ENCODE measurements around the gene PSMA7.
"Not testable (repeated sequence)": the region's sequence is repeated elsewhere in the genome, so short reads cannot be mapped to it uniquely, and the experiment has no call there.

The PSMA7 gene

DNA sequence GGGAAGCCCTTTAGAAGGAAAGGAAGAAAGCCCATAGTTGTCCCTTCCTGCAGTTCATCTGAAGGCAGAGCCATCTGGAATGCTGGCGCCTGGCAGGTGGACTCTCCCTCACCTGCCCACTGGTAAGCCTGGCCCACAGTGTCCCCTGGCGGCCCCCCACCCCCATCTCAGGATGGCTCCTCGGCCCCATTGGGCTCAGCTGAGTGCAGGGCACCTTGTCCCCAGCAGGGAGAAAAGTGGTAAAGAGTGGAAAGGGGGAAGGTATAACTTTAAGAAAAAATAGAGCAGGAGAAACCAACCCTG is 13.0 kb upstream of the PSMA7 start:
- in situ Hi-C loops (cut with MboI; ENCODE audit: low sequenced_read_pairs) = no loop called here

GRCh38 chr20:62155428-62156253 is 12.4 kb upstream of the PSMA7 start:
- in situ Hi-C loops (cut with MboI; ENCODE audit: low sequenced_read_pairs) = no loop called here

DNA sequence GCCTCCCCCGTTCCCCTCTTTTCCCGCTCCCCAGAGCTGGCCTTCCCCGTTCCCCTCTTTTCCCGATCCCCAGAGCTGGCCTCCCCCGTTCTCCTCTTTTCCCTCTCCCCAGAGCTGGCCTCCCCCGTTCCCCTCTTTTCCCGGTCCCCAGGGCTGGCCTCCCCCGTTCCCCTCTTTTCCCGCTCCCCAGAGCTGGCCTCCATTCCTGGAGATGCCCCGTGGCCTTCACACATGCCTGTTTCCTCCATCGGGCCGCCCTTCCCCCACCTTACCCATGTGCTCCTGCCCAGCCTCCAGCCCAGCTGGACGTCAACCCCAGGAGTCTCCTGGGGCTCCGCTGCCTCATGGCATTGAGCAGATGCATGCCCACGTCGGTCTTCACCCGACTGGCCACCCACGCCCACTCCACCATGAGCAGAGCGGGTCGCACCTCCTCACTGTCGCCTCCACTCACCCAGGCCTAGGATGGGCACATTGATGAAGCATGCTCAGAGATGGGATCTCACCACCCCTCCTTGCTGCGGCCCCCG is 8.7 kb upstream of the PSMA7 start:
- in situ Hi-C loops (cut with MboI; ENCODE audit: low sequenced_read_pairs) = no loop called here

GRCh38 chr20:62151225-62151624 is 8.0 kb upstream of the PSMA7 start:
- in situ Hi-C loops (cut with MboI; ENCODE audit: low sequenced_read_pairs) = no loop called here

GRCh38 chr20:62150310-62150575 is 7.0 kb upstream of the PSMA7 start:
- in situ Hi-C loops (cut with MboI; ENCODE audit: low sequenced_read_pairs) = no loop called here

DNA sequence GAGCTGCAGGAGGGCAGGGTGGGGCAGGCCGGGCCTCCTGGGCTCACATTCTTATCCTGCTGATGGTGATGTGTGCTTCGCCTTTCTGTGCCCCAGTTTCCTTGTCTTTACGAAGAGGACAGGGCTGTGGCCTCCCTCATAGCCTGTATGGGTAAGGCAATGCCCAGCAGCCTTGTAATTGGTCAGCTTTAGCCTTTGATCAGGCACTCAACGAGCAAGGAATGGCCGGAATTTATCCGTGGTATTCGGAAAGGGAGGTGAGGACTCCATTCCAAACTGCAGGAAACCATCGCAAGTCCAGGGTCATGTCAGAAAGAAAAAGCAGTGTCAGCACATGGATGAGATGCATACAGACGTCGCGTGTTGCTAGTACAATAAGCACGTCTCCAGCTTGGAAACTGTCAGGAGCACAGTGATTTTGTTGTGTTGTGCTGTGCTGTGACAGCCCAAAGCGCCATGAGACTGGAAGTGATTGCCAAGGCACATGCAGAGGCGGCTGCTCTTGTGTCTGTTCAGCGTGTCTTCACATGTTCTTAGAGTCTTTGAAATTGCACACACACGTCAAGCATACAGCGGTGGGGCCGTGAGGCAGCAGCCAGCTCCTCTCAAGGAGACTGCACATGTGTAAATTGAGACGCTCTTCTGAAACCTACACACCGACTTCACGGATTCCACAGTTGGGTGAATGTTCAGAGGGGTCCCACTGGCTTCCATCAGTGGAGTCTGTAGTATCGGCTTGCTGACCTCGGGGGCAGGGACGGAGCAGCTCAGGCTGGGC is 6.5 kb upstream of the PSMA7 start:
- in situ Hi-C loops (cut with MboI; ENCODE audit: low sequenced_read_pairs) = no loop called here

DNA sequence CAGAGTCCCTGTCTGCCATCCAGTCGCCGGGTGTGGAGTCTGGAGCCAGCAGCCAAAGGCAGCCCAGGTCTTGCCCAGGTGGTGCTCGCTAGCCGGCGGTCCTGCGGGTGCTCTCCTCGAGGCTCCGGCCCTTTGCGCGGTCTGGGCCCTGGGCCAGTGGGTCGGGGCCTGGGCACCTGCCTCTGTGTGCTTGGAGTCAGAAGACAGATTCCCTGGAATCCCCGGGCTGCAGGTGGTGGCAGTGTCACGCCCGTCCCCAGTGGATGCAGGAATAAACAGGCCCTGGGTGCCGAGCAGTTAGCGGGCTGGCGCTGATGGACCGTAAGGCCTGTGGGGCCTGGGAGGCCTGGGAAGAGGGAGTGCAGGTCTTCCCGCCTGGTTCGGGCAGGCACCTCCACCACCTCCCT is 5.7 kb upstream of the PSMA7 start:
- in situ Hi-C loops (cut with MboI; ENCODE audit: low sequenced_read_pairs) = no loop called here

- in situ Hi-C loops (cut with MboI; ENCODE audit: low sequenced_read_pairs) = not testable (repeated sequence)
Measured at GRCh38 chr20:62148383-62148782, 5.2 kb upstream of the PSMA7 start.

- in situ Hi-C loops (cut with MboI; ENCODE audit: low sequenced_read_pairs) = no loop called here
Measured at GRCh38 chr20:62147528-62147927, 4.3 kb upstream of the PSMA7 start.

- in situ Hi-C loops (cut with MboI; ENCODE audit: low sequenced_read_pairs) = no loop called here
Measured at GRCh38 chr20:62147125-62147524, 3.9 kb upstream of the PSMA7 start.

GRCh38 chr20:62146019-62146755 is 3.0 kb upstream of the PSMA7 start:
- in situ Hi-C loops (cut with MboI; ENCODE audit: low sequenced_read_pairs) = no loop called here

- in situ Hi-C loops (cut with MboI; ENCODE audit: low sequenced_read_pairs) = no loop called here
Measured at GRCh38 chr20:62145688-62146018, 2.5 kb upstream of the PSMA7 start.

- in situ Hi-C loops (cut with MboI; ENCODE audit: low sequenced_read_pairs) = no loop called here
Measured at GRCh38 chr20:62143957-62144825, 997 bp upstream of the PSMA7 start.

DNA sequence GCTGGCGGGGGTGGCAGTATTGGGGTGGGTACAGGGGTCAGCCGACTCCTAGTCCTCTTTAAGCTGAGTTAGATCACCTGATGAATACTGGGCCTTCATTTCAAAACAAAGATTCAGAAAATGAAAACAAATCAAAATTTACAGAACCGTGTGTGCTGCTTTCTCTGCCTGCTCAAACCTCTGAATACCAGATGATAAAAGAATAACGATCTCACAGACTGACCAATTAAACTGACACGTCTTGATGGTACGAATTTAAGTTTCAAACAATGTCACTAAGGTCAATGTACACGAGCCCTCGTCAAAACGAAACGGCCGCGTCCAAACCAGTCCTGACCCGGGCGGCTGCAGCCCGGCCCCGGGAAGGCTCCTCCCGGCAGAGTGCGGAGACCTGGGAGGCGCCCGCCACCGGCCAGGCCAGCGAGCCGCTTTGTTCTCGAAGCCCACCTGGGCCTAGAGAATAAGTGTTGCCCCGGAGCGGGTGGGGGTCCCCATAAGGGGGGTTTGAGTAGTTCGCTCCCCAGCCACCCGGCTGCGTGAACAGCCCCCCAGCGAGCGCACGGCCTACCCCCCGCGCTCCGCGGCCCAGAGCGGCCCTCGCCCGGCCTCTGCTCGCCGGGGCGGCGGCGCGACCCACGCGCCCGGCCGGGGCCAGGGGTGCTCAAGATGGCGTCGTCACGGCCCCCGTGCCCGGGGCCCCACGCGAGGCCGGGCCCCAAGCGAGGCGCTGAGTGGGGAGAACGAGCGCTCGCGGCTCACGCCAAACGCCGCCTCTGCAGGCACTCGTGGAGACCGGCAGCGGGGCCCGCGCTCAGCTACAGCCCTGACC is 728 bp downstream of the PSMA7 start:
- in situ Hi-C loops (cut with MboI; ENCODE audit: low sequenced_read_pairs) = no loop called here

DNA sequence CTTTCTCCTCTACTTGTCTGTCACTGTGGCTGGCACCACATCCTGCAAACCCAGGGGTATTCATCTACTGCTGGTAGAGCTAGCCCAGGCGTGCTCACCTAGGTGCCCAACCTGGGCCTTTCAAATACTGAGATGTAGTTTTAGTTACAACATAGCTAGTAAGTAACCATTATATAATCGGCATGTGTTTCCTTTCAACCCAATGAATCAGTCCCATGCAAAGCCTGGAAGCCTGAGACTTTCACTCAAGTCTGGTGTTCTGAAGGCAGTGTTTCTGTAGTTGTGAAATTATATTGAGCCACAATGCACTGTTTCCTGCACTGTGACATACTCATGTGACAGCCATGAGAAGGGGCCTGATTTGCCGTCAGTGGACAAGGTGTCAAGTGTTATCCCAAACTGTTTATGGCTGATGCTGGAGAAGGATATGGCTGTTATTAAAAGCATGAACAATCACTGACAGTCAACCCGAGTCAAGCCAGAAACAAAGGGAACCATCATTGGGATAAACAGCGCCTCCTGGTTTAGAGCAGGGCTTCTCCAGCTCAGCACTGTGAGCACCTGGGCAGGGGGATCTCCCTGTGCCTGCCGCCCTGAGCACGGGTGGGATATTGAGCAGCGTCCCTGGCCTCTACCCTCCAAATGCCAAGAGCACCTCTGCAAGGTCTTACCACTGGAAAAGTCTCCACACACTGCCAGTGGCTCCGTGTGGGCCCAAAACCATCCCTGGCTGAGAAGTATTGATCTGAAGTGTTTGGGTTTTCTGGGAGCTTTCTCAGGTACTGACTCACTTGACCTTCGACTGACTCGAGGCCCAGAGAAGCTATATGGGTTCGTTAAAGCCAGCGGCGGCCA is 1.6 kb downstream of the PSMA7 start:
- in situ Hi-C loops (cut with MboI; ENCODE audit: low sequenced_read_pairs) = no loop called here

DNA sequence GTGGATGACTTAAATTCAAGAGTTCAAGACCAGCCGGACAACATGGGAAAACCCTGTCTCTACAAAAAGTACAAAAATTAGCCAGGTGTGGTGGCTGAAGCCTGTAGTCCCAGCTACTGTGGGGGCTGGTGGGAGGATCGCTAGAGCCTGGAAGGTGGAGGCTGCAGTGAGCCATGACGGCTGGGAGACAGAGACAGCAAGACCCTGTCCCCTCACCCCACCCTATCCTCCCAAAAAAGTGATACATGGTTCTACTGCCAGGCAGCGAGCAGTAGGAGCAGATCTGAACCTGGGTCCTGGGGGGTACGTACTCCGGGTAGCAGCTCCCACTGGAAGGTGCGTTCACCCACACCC is 2.2 kb downstream of the PSMA7 start:
- in situ Hi-C loops (cut with MboI; ENCODE audit: low sequenced_read_pairs) = no loop called here

GRCh38 chr20:62139636-62140035 is 3.6 kb downstream of the PSMA7 start:
- in situ Hi-C loops (cut with MboI; ENCODE audit: low sequenced_read_pairs) = no loop called here

GRCh38 chr20:62138912-62139311 is 4.3 kb downstream of the PSMA7 start:
- in situ Hi-C loops (cut with MboI; ENCODE audit: low sequenced_read_pairs) = no loop called here

DNA sequence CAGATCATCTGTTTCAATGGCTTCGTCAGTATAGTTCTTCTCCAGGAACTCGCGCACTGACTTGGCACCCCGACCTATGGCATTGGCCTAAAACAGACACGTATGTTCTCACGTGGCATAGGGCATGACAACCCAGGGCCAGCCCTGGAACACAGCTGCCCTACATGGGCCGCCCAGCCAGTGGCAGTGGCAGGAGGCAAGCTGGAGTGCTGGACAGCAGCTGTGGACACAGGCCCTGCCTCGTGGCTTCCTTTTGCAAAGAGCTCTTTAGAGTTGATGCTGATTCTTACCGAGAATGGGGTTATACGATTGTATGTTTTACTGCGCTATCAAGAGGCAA is 5.0 kb downstream of the PSMA7 start:
- in situ Hi-C loops (cut with MboI; ENCODE audit: low sequenced_read_pairs) = no loop called here
